ENCODE data around the gene EPN2. TPM values are rescaled to one million over a fixed set of nuclear protein-coding genes. Genes with fewer than 3 reads are reported as not detected.

EPN2 gene
- polyA plus RNA-seq, 1 donor from 2014 or later, result 37.8 TPM

DNA sequence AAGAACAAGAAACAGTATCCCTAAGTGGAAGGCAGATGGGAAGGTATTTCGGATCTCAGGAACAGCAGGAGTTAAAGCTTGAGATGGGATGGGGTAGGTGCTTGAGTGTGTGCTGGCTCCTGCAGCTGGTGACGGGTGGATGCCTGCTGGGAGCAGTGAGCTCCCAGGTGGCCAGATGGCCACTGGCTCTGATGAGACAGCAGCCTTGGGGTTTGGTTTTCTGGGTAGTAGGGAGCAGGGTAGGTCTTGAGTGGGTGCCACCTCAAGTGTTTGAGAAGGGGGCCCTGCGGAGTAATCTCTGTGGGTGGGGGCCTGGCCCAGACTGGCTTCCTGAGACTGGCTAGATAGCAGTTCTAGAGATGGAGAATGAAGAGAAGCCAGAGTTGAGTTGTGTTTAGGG is 10.3 kb downstream of the EPN2 start:
- Histone ChIP-seq H3K9ac (ENCODE audit: low read length) (no peak overlapping the region), H3K9me3 (ENCODE audit: low read length) (no peaks in the 10 kb centered on the region), H3K36me3 (ENCODE audit: insufficient read depth, low read length) (no peaks in the 10 kb centered on the region), H3K27ac (ENCODE audit: low read length) (no peak overlapping the region), H3K9me2 (ENCODE audit: insufficient read depth, low read length) (no peaks in the 10 kb centered on the region), H4K20me1 (ENCODE audit: insufficient read depth) (no peaks in the 10 kb centered on the region), H3K79me2 (replicated peaks; ENCODE audit: insufficient read depth, low read length) (peaks cover 16% of the 10 kb centered on the region), H3K4me2 (ENCODE audit: low read length) (no peak overlapping the region), H2AFZ (ENCODE audit: low read depth, low read length) (no peak overlapping the region), H3K4me3 (ENCODE audit: low read length) (no peak overlapping the region), H3F3A (ENCODE audit: insufficient read depth, low read length, poor library complexity, severe bottlenecking) (no peaks in the 10 kb centered on the region), H3K27me3 (ENCODE audit: insufficient read depth, low read depth, low read length) (no peaks in the 10 kb centered on the region)
- TF ChIP-seq EP300 (conservative IDR thresholded peaks at IDR 0.05; ENCODE audit: poor library complexity, severe bottlenecking), result no peak
- no peak for TF ChIP-seq POLR2AphosphoS5 (IDR thresholded peaks at IDR 0.05)
- TF ChIP-seq EZH2 (IDR thresholded peaks at IDR 0.05; ENCODE audit: borderline replicate concordance, insufficient read depth, low read length, poor library complexity, severe bottlenecking), result no peak

DNA sequence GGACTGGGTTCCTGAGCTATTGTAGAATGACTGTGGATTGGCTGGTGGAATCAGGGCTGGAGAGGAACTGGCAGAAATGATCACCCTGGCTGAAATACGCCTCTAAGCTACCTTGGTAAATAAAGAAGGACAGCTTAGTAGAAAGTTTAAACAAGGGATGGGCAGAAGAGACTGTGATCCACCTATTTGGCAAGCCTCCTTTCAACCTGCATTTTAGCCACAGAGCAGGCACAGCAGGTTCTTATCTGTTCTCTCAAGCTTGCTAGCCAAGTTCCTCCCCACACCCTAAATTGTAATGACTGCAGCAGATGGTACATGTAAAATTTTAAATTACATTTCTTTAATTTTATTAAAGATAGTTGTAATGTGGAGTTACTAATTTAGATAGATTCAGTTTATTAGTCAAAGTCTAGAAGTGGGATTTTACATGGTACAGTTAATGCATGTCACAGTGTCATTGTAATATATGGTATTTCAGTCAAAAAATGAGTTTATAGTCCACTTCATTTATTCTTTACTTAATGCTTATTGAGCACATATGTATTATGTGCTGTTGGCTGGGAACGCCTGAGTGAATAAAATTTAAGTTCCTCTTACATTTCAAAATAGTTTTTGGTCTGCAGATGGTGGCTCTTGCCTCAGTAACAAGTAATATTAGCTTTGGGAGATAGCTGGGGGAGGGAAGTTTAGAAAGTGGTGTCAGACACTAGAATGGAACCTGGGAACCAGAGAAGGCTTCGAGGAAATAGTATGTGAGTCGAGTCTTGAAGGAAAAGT is 11.2 kb downstream of the EPN2 start:
- Histone ChIP-seq H3K79me2 (replicated peaks; ENCODE audit: insufficient read depth, low read length) (peaks cover 23% of the 10 kb centered on the region), H3K9ac (ENCODE audit: low read length) (no peak overlapping the region), H2AFZ (ENCODE audit: low read depth, low read length) (no peak overlapping the region), H4K20me1 (ENCODE audit: insufficient read depth) (no peaks in the 10 kb centered on the region), H3K36me3 (ENCODE audit: insufficient read depth, low read length) (no peaks in the 10 kb centered on the region), H3K9me2 (ENCODE audit: insufficient read depth, low read length) (no peaks in the 10 kb centered on the region), H3K27ac (ENCODE audit: low read length) (no peak overlapping the region), H3K4me3 (ENCODE audit: low read length) (no peak overlapping the region), H3F3A (ENCODE audit: insufficient read depth, low read length, poor library complexity, severe bottlenecking) (no peaks in the 10 kb centered on the region), H3K9me3 (ENCODE audit: low read length) (no peaks in the 10 kb centered on the region), H3K27me3 (ENCODE audit: insufficient read depth, low read depth, low read length) (no peaks in the 10 kb centered on the region), H3K4me2 (ENCODE audit: low read length) (no peak overlapping the region)
- TF ChIP-seq EZH2 (IDR thresholded peaks at IDR 0.05; ENCODE audit: borderline replicate concordance, insufficient read depth, low read length, poor library complexity, severe bottlenecking), result no peak
- no peak for TF ChIP-seq TAF1 (IDR thresholded peaks at IDR 0.05; ENCODE audit: low read depth)
- TF ChIP-seq, protein P1, sequence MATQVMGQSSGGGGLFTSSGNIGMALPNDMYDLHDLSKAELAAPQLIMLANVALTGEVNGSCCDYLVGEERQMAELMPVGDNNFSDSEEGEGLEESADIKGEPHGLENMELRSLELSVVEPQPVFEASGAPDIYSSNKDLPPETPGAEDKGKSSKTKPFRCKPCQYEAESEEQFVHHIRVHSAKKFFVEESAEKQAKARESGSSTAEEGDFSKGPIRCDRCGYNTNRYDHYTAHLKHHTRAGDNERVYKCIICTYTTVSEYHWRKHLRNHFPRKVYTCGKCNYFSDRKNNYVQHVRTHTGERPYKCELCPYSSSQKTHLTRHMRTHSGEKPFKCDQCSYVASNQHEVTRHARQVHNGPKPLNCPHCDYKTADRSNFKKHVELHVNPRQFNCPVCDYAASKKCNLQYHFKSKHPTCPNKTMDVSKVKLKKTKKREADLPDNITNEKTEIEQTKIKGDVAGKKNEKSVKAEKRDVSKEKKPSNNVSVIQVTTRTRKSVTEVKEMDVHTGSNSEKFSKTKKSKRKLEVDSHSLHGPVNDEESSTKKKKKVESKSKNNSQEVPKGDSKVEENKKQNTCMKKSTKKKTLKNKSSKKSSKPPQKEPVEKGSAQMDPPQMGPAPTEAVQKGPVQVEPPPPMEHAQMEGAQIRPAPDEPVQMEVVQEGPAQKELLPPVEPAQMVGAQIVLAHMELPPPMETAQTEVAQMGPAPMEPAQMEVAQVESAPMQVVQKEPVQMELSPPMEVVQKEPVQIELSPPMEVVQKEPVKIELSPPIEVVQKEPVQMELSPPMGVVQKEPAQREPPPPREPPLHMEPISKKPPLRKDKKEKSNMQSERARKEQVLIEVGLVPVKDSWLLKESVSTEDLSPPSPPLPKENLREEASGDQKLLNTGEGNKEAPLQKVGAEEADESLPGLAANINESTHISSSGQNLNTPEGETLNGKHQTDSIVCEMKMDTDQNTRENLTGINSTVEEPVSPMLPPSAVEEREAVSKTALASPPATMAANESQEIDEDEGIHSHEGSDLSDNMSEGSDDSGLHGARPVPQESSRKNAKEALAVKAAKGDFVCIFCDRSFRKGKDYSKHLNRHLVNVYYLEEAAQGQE (IDR thresholded peaks at IDR 0.05; ENCODE audit: borderline replicate concordance), result no peak
- TF ChIP-seq RAD21 (conservative IDR thresholded peaks at IDR 0.05), result no peak
- no peak for TF ChIP-seq EP300 (conservative IDR thresholded peaks at IDR 0.05; ENCODE audit: poor library complexity, severe bottlenecking)
- TF ChIP-seq, protein P2, sequence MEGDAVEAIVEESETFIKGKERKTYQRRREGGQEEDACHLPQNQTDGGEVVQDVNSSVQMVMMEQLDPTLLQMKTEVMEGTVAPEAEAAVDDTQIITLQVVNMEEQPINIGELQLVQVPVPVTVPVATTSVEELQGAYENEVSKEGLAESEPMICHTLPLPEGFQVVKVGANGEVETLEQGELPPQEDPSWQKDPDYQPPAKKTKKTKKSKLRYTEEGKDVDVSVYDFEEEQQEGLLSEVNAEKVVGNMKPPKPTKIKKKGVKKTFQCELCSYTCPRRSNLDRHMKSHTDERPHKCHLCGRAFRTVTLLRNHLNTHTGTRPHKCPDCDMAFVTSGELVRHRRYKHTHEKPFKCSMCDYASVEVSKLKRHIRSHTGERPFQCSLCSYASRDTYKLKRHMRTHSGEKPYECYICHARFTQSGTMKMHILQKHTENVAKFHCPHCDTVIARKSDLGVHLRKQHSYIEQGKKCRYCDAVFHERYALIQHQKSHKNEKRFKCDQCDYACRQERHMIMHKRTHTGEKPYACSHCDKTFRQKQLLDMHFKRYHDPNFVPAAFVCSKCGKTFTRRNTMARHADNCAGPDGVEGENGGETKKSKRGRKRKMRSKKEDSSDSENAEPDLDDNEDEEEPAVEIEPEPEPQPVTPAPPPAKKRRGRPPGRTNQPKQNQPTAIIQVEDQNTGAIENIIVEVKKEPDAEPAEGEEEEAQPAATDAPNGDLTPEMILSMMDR (IDR thresholded peaks at IDR 0.05; ENCODE audit: poor library complexity, severe bottlenecking), result no peak
